ENCODE measurements around the gene PIK3R2. TPM values are rescaled to one million over a fixed set of nuclear protein-coding genes. Genes with fewer than 3 reads are reported as not detected.
"Not testable (repeated sequence)": the region's sequence is repeated elsewhere in the genome, so short reads cannot be mapped to it uniquely, and the experiment has no call there.

The PIK3R2 gene
- total RNA-seq, 1 donor from 2014 or later = 28.3 TPM

GRCh38 chr19:18149596-18149975 is 3.4 kb upstream of the PIK3R2 start:
- DNase-seq (ENCODE audit: low spot score) = no peak
- intact Hi-C loops (cut with DNase I) = no loop called here

- no peak for DNase-seq (ENCODE audit: low spot score)
- intact Hi-C loops (cut with DNase I) = loop anchor here (5.0 kb wide), 1 partner anchor 34 kb away; no protein-coding TSS in a partner anchor
These were observed 2.0 kb upstream of the PIK3R2 start for GRCh38 chr19:18150776-18151624.

GRCh38 chr19:18152442-18152816 is 534 bp upstream of the PIK3R2 start:
- intact Hi-C loops (cut with DNase I) = loop anchor here (5.0 kb wide), 1 partner anchor 35 kb away; no protein-coding TSS in a partner anchor
- peak; percentile 97 for DNase-seq (ENCODE audit: low spot score)

GRCh38 chr19:18153556-18154134 is 682 bp downstream of the PIK3R2 start:
- intact Hi-C loops (cut with DNase I) = loop anchor here (5.0 kb wide), 1 partner anchor 36 kb away; no protein-coding TSS in a partner anchor
- DNase-seq (ENCODE audit: low spot score) = no peak

- DNase-seq (ENCODE audit: low spot score) = no peak
- intact Hi-C loops (cut with DNase I) = no loop called here
These were observed 2.4 kb downstream of the PIK3R2 start for GRCh38 chr19:18155095-18156087.

- intact Hi-C loops (cut with DNase I) = no loop called here
These were observed 3.3 kb downstream of the PIK3R2 start for GRCh38 chr19:18156268-18156667.

GRCh38 chr19:18156841-18157464 is 4.0 kb downstream of the PIK3R2 start:
- peak; percentile 94 for DNase-seq (ENCODE audit: low spot score)

More at GRCh38 chr19:18156268-18156667, 3.3 kb downstream of the PIK3R2 start:
- no peak for DNase-seq (ENCODE audit: low spot score)

GRCh38 chr19:18157465-18158063 is 4.6 kb downstream of the PIK3R2 start:
- no peak for DNase-seq (ENCODE audit: low spot score)
- intact Hi-C loops (cut with DNase I) = no loop called here

More at GRCh38 chr19:18156841-18157464, 4.0 kb downstream of the PIK3R2 start:
- intact Hi-C loops (cut with DNase I) = no loop called here

GRCh38 chr19:18158467-18158866 is 5.5 kb downstream of the PIK3R2 start:
- DNase-seq (ENCODE audit: low spot score) = no peak
- intact Hi-C loops (cut with DNase I) = no loop called here

GRCh38 chr19:18159059-18159616 is 6.2 kb downstream of the PIK3R2 start:
- DNase-seq (ENCODE audit: low spot score); intact Hi-C loops (cut with DNase I): not testable (repeated sequence)

- intact Hi-C loops (cut with DNase I) = no loop called here
- DNase-seq (ENCODE audit: low spot score) = no peak
These were observed 6.8 kb downstream of the PIK3R2 start for GRCh38 chr19:18159810-18160209.

- no peak for DNase-seq (ENCODE audit: low spot score)
These were observed 7.6 kb downstream of the PIK3R2 start for GRCh38 chr19:18160493-18160970.

GRCh38 chr19:18160971-18161635 is 8.1 kb downstream of the PIK3R2 start:
- peak; percentile 93 for DNase-seq (ENCODE audit: low spot score)
- intact Hi-C loops (cut with DNase I) = no loop called here

More at GRCh38 chr19:18160493-18160970, 7.6 kb downstream of the PIK3R2 start:
- intact Hi-C loops (cut with DNase I) = no loop called here

GRCh38 chr19:18161636-18162002 is 8.7 kb downstream of the PIK3R2 start:
- intact Hi-C loops (cut with DNase I) = no loop called here
- no peak for DNase-seq (ENCODE audit: low spot score)

- no peak for DNase-seq (ENCODE audit: low spot score)
- intact Hi-C loops (cut with DNase I) = no loop called here
These were observed 11.1 kb downstream of the PIK3R2 start for GRCh38 chr19:18164072-18164471.

GRCh38 chr19:18165794-18166544 is 13.0 kb downstream of the PIK3R2 start:
- intact Hi-C loops (cut with DNase I) = loop anchor here (2.0 kb wide), 1 partner anchor 53 kb away; no protein-coding TSS in a partner anchor
- no peak for DNase-seq (ENCODE audit: low spot score)

GRCh38 chr19:18167011-18167410 is 14.0 kb downstream of the PIK3R2 start:
- intact Hi-C loops (cut with DNase I) = loop anchor here (2.0 kb wide), 1 partner anchor 54 kb away; no protein-coding TSS in a partner anchor
- DNase-seq (ENCODE audit: low spot score) = no peak
